A673 (cell line): Measurements from ENCODE around the gene TMEM108. TPM values are rescaled to one million over a fixed set of nuclear protein-coding genes. Genes with fewer than 3 reads are reported as not detected.

Source experiments
- BruUV-seq: library from RNA; stranded (reverse); fragments of 400-500 nt; replicated peaks from 2 replicates; lab custom pipeline; 2021; lab: Mats Ljungman, UMichigan
- CTCF ChIA-PET: fragments of 300-600 bp; sonication (Branson Sonifier 250); formaldehyde crosslinking; loops from one replicate; lab custom pipeline; 2022; ENCODE audit warnings: antibody characterized with exemption; lab: Charles Lee
- POLR2A ChIA-PET: fragments of 300-600 bp; sonication (Branson Sonifier 250); formaldehyde crosslinking; loops from one replicate; lab custom pipeline; 2022; ENCODE audit warnings: antibody characterized with exemption; ENCODE audit not compliant: low non-redundant PET; lab: Charles Lee
- DNase-seq: peaks from one replicate; pipeline ENCODE4 v3.0.0-alpha.2; 2015; ENCODE audit warnings: low spot score
- H3K27ac ChIP-seq: fragments of 200-600 bp; sonication (generic); 2 replicates; pipeline ENCODE4 v1.5.1; 2016; ENCODE audit warnings: mixed run types, low read depth, mild to moderate bottlenecking, mixed read lengths, antibody characterized with exemption, low read length; ENCODE audit not compliant: poor library complexity, severe bottlenecking
- H3K27me3 ChIP-seq: fragments of 200-600 bp; sonication (generic); replicated peaks from 2 replicates; pipeline ENCODE4 v1.6.1; 2017; ENCODE audit warnings: mixed run types, low read depth, mild to moderate bottlenecking, mixed read lengths, antibody characterized with exemption, low read length; ENCODE audit not compliant: insufficient read depth, poor library complexity
- H3K36me3 ChIP-seq: fragments of 200-600 bp; sonication (generic); 2 replicates; pipeline ENCODE4 v1.6.1; 2016; ENCODE audit warnings: mixed run types, mild to moderate bottlenecking, mixed read lengths, antibody characterized with exemption, low read length; ENCODE audit not compliant: insufficient read depth, poor library complexity, severe bottlenecking
- H3K4me1 ChIP-seq: fragments of 200-600 bp; sonication (generic); 2 replicates; pipeline ENCODE4 v1.6.1; 2017; ENCODE audit warnings: mixed run types, mild to moderate bottlenecking, mixed read lengths, antibody characterized with exemption, low read length; ENCODE audit not compliant: insufficient read depth, poor library complexity, severe bottlenecking
- H3K4me3 ChIP-seq: fragments of 200-600 bp; sonication (generic); 2 replicates; pipeline ENCODE4 v1.5.1; 2016; ENCODE audit warnings: low read depth, mixed run types, mild to moderate bottlenecking, mixed read lengths, low read length; ENCODE audit not compliant: poor library complexity, severe bottlenecking
- H3K9me3 ChIP-seq: fragments of 200-600 bp; sonication (generic); 2 replicates; pipeline ENCODE4 v1.6.1; 2016; ENCODE audit warnings: mixed run types, low read depth, mild to moderate bottlenecking, mixed read lengths, antibody characterized with exemption, low read length; ENCODE audit not compliant: poor library complexity, severe bottlenecking
- CTCF ChIP-seq: fragments of 300-800, 200-600 bp; sonication (generic); conservative IDR thresholded peaks from 2 replicates; pipeline ENCODE4 v1.5.1; 2017; ENCODE audit warnings: low read depth, mild to moderate bottlenecking, antibody characterized with exemption, low read length, moderate library complexity, mixed read lengths
- EZH2 ChIP-seq: fragments of 200-600 bp; sonication (generic); IDR thresholded peaks from 2 replicates; pipeline ENCODE4 v1.6.1; 2017; ENCODE audit warnings: borderline replicate concordance, low read depth, mild to moderate bottlenecking, mixed read lengths, antibody characterized with exemption, low read length; ENCODE audit not compliant: poor library complexity, severe bottlenecking
- intact Hi-C: fragments of 100-400 bp; cut with micrococcal nuclease; formaldehyde crosslinking; loops from one replicate; pipeline ENCODE4 v1.10.0; 2022; ENCODE audit not compliant: unreplicated experiment
- total RNA-seq: library from RNA; stranded (reverse); gene quantifications from 2 replicates; pipeline ENCODE4 v1.2.3, GENCODE V29; 2021

TMEM108 gene
- total RNA-seq, 1 experiment from 2014 or later, result 0.30 TPM

- Histone ChIP-seq H3K27ac (no peak overlapping the region), H3K36me3 (no peaks in the 10 kb centered on the region), H3K4me3 (no peak overlapping the region), H3K9me3 (no peaks in the 10 kb centered on the region), H3K4me1 (no peaks in the 10 kb centered on the region), H3K27me3 (peaks cover 13% of the 10 kb centered on the region)
- no TSS peak for BruUV-seq
- no peak for DNase-seq
- intact Hi-C loops, result no loop called here
- TF ChIP-seq CTCF, result no peak
- no peak for TF ChIP-seq EZH2
- CTCF ChIA-PET, result no interaction called here
- POLR2A ChIA-PET, result no interaction called here
Observed at GRCh38 chr3:133393691-133394474, 355.7 kb downstream of the TMEM108 start.

GRCh38 chr3:133394561-133395311 is 356.5 kb downstream of the TMEM108 start:
- H3K27me3 ChIP-seq, result peaks cover 13% of the 10 kb centered on the region
- H3K36me3 ChIP-seq, result no peaks in the 10 kb centered on the region
- H3K27ac ChIP-seq, result no peak overlapping the region
- TF ChIP-seq EZH2 (no peak), CTCF (no peak)
- no peaks in the 10 kb centered on the region for H3K9me3 ChIP-seq
- no peak overlapping the region for H3K4me3 ChIP-seq
- intact Hi-C loops, result no loop called here
- no peak for DNase-seq
- H3K4me1 ChIP-seq, result no peaks in the 10 kb centered on the region
- POLR2A ChIA-PET, result no interaction called here
- CTCF ChIA-PET, result no interaction called here
- no TSS peak for BruUV-seq

- intact Hi-C loops, result no loop called here
- POLR2A ChIA-PET, result no interaction called here
- Histone ChIP-seq H3K27me3 (peaks cover 13% of the 10 kb centered on the region), H3K4me3 (no peak overlapping the region), H3K27ac (no peak overlapping the region), H3K4me1 (no peaks in the 10 kb centered on the region), H3K9me3 (no peaks in the 10 kb centered on the region), H3K36me3 (no peaks in the 10 kb centered on the region)
- TF ChIP-seq CTCF, result no peak
- TF ChIP-seq EZH2, result no peak
- BruUV-seq, result no TSS peak
- CTCF ChIA-PET, result no interaction called here
- no peak for DNase-seq
Observed at GRCh38 chr3:133396906-133397305, 358.7 kb downstream of the TMEM108 start.
